Upper lobe of right lung (tissue), 1 donor: ENCODE data around the gene SLC9A7. TPM values are rescaled to one million over a fixed set of nuclear protein-coding genes. Genes with fewer than 3 reads are reported as not detected.

Experiments used
- ATAC-seq: fragments of 200-7000 bp; cut with Tn5 transposase; one replicate; pipeline ENCODE4 v1.9.1; 2020; ENCODE audit warnings: mild to moderate bottlenecking, moderate library complexity
- DNase-seq: peaks from one replicate; pipeline ENCODE4 v3.0.0-alpha.2; 2020
- H3K27ac ChIP-seq: fragments of 200-600 bp; one replicate; pipeline ENCODE4 v1.8.0; 2022
- H3K27me3 ChIP-seq: fragments of 200-600 bp; one replicate; pipeline ENCODE4 v1.8.0; 2022; ENCODE audit warnings: mild to moderate bottlenecking
- H3K36me3 ChIP-seq: fragments of 200-600 bp; one replicate; pipeline ENCODE4 v1.8.0; 2022
- H3K4me1 ChIP-seq: fragments of 200-600 bp; one replicate; pipeline ENCODE4 v1.8.0; 2022
- H3K4me3 ChIP-seq: fragments of 200-600 bp; one replicate; pipeline ENCODE4 v1.8.0; 2022; ENCODE audit warnings: mild to moderate bottlenecking
- H3K9me3 ChIP-seq: fragments of 200-600 bp; one replicate; pipeline ENCODE4 v1.8.0; 2022
- intact Hi-C: fragments of 100-400 bp; cut with DNase I; formaldehyde crosslinking; loops from one replicate; pipeline ENCODE4 v1.11.0; 2022
- total RNA-seq: library from RNA; stranded (reverse); fragmentation: NEBNext Ultra II Directional; extraction: Animal tissue kit (Norgen Biotek cat#: 25700); gene quantifications from one replicate; pipeline ENCODE4 v1.2.1, GENCODE V29; 2021
- TF ChIP-seq, protein P1 (sequence below): fragments of 200-600 bp; IDR thresholded peaks from one replicate; pipeline ENCODE4 v1.8.0; 2022; ENCODE audit warnings: antibody characterized with exemption
- donor health status: DM: no; HTN: yes; CAD: no; lungs with severe emphysema.

The SLC9A7 gene
- total RNA-seq, 1 donor from 2014 or later, result 8.8 TPM

DNA sequence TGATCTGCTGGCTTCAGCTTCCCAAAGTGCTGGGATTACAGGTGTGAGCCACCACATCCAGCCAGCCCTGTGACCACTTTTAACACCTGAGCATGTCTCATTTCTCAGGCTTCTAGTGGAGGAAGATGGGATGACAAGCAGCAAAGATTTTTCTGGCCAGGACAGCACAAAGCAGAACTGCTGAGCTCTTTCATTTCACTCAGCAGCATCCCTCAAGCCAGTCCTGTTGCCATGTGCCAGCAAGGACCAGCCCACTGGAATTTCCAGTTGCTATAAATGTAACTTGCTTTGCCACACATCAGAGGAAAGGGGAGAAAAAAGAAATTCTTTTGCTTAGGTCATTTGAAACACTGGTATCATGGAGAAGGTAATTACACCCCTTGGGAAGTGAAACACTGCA, 75.9 kb downstream of the SLC9A7 start:
- H3K36me3 ChIP-seq, result no peaks in the 10 kb centered on the region
- ATAC-seq (no peak), DNase-seq (no peak)
- no peak overlapping the region for H3K4me3 ChIP-seq
- intact Hi-C loops, result no loop called here
- H3K4me1 ChIP-seq, result no peaks in the 10 kb centered on the region
- no peaks in the 10 kb centered on the region for H3K9me3 ChIP-seq
- H3K27ac ChIP-seq, result no peak overlapping the region
- no peaks in the 10 kb centered on the region for H3K27me3 ChIP-seq
- TF ChIP-seq, protein P1, sequence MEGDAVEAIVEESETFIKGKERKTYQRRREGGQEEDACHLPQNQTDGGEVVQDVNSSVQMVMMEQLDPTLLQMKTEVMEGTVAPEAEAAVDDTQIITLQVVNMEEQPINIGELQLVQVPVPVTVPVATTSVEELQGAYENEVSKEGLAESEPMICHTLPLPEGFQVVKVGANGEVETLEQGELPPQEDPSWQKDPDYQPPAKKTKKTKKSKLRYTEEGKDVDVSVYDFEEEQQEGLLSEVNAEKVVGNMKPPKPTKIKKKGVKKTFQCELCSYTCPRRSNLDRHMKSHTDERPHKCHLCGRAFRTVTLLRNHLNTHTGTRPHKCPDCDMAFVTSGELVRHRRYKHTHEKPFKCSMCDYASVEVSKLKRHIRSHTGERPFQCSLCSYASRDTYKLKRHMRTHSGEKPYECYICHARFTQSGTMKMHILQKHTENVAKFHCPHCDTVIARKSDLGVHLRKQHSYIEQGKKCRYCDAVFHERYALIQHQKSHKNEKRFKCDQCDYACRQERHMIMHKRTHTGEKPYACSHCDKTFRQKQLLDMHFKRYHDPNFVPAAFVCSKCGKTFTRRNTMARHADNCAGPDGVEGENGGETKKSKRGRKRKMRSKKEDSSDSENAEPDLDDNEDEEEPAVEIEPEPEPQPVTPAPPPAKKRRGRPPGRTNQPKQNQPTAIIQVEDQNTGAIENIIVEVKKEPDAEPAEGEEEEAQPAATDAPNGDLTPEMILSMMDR, result no peak

DNA sequence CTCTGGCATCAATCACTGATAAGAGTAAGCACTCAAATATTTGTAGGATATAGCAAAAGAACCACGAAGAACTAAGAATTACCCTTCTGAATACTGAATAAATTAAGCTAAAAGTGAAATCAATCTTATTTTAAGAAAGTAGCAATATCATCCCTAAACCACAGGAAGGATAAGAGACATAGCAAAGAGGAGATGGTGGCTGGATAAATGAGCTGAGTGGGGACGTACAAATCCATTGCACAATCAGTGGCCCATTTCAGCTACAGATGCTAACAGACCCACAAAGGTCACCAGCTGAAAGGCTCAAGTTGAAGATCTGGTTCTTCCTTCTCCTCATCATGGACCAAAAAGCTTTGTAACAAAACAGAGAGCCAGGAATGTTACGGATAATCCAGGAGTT, 77.1 kb downstream of the SLC9A7 start:
- Histone ChIP-seq H3K27me3 (no peaks in the 10 kb centered on the region), H3K27ac (no peak overlapping the region), H3K9me3 (no peaks in the 10 kb centered on the region), H3K36me3 (no peaks in the 10 kb centered on the region), H3K4me1 (no peaks in the 10 kb centered on the region), H3K4me3 (no peak overlapping the region)
- ATAC-seq, result no peak
- intact Hi-C loops, result no loop called here
- TF ChIP-seq, protein P1, result no peak
- DNase-seq, result no peak

DNA sequence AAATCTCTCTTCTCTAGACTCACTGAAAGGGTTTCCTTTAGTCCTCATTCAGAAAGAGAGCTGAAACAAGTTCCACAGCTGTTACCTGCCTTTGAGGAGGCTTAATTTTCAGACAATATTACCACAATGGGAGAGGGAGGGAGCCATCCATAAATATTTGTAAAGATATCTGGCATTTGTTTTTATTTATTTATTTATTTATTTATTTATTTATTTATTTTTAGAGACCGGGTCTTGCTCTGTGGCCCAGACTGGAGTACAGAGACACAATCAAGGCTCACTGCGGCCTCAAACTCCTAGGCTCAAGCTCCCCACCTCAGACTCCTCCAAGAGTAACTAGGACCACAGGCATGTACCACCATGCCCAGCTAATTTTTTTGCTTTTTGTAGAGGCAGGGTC, 80.7 kb downstream of the SLC9A7 start:
- DNase-seq (no peak), ATAC-seq (no peak)
- intact Hi-C loops, result no loop called here
- H3K27me3 ChIP-seq, result no peaks in the 10 kb centered on the region
- TF ChIP-seq, protein P1, result no peak
- no peak overlapping the region for H3K4me3 ChIP-seq
- no peaks in the 10 kb centered on the region for H3K9me3 ChIP-seq
- H3K27ac ChIP-seq, result no peak overlapping the region
- no peaks in the 10 kb centered on the region for H3K36me3 ChIP-seq
- H3K4me1 ChIP-seq, result no peaks in the 10 kb centered on the region

DNA sequence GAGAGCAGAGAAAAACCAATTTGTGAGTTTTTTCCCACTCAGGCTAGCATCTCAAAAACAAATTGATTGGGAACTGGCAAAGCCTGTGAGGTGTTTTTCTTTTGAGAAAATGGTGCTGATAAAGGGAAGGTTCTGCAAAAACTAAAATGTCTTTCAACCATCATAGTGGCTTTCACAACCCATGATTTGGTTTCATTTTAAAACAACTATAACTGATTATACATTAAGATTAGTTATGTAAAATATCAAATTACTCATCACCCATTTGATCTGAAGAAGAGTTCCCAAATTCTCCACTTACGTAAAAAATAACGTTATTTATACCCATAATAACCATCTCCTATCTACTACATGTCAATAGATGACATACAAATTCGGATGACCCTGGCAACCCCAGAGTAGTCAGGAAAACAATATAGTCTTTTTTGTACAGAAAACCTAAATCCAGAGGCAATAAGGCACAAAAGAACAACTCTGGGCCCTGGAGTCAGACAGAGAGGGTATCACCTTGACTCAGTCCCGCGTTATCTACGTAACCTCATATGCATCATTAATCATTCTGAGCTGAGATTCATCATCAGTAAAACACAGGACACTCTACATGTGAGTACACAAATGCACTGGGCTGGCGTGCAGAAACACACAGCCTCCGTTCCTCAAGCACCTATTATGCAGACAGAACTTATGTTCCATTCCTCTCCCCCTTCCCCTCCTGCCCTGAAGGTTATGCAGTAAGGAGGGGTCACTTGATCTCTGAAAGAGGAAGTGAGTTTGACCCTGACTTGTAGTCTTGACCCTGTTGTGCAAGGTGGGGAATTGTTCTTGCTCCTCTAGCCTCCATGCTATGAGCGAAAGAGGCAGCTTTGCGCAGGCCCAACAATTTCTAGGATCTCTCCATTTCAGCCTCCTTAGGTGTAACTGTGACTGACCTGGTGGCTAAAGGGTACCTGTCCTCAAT, 82.2 kb downstream of the SLC9A7 start:
- ATAC-seq (peak; percentile 60), DNase-seq (no peak)
- TF ChIP-seq, protein P1, result no peak
- intact Hi-C loops, result no loop called here
- Histone ChIP-seq H3K9me3 (no peaks in the 10 kb centered on the region), H3K36me3 (no peaks in the 10 kb centered on the region), H3K4me1 (no peaks in the 10 kb centered on the region), H3K4me3 (no peak overlapping the region), H3K27me3 (no peaks in the 10 kb centered on the region), H3K27ac (no peak overlapping the region)

DNA sequence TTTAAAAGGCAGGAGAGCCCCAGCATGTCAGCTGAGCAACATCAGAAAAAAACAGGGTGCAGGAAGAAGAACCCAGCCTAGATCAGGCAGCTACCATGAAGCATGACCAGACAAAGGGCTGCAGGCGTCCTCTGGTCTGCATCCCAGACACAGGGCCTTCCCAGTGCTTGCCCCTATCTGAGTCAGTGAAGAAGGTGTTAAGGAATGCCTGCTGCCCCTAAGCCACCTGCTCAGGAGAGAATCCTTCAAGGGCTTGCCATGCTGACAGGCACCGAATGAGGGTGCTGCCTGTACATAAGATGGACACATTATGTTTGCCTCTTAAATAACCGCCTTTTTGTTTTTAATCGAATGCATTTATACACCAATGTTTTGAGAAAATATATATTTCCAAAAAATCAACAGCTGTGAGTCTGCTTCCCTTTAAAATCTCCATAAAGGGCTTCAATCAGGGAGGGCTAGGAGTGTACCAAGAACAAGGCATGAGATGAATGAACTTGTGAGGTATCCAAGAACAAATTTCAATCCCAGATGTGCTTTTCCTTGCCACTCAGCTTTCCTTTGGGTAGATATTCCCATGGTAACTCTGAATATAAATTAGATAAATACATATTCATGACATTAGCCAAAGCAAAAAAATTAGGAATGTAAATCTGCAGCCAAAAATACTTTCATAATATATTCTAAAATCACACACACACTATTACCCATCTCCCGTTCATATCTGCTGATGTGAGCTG, 85.1 kb downstream of the SLC9A7 start:
- Histone ChIP-seq H3K36me3 (no peaks in the 10 kb centered on the region), H3K27me3 (no peaks in the 10 kb centered on the region), H3K4me3 (no peak overlapping the region), H3K27ac (no peak overlapping the region), H3K9me3 (no peaks in the 10 kb centered on the region), H3K4me1 (no peaks in the 10 kb centered on the region)
- no peak for ATAC-seq
- intact Hi-C loops, result no loop called here
- no peak for DNase-seq
- TF ChIP-seq, protein P1, result no peak
